Naive thymus-derived CD8-positive, alpha-beta T cell (primary cell): ENCODE results near the gene ZNF587. TPM values are rescaled to one million over a fixed set of nuclear protein-coding genes. Genes with fewer than 3 reads are reported as not detected.
"Not testable (repeated sequence)": the region's sequence is repeated elsewhere in the genome, so short reads cannot be mapped to it uniquely, and the experiment has no call there.

Experiments
- ATAC-seq, 2 donors: fragments of 150-1000 bp; cut with Tn5 transposase in 1 of 2; sonication (Bioruptor Pico), chemical (Tn5 transposase) in 1 of 2; 1 replicate in 1 of 2; 2 replicates in 1 of 2; pipeline ENCODE4 v1.10.0; 2021; ENCODE audit warnings: mild to moderate bottlenecking in 2 of 2, moderate library complexity in 2 of 2
- POLR2A ChIA-PET: fragments of 350-600 bp; sonication (Branson Sonifier 250); formaldehyde crosslinking; loops from one replicate; lab custom pipeline; 2021; ENCODE audit warnings: antibody characterized with exemption; lab: Charles Lee
- DNase-seq, 10 donors: peaks; one replicate each; pipeline versions ENCODE4 v3.0.0 to v3.0.0-alpha.2; 2020 to 2022
- H3K27ac Mint-ChIP-seq, 10 donors: one replicate each; pipeline ENCODE4 v1.8.0; 2020 to 2022; ENCODE audit warnings: mild to moderate bottlenecking in 10 of 10, mixed read lengths in 10 of 10, moderate library complexity in 4 of 10, inconsistent platforms in 1 of 10
- H3K27me3 Mint-ChIP-seq, 5 donors: one replicate each; pipeline ENCODE4 v1.8.0; 2021 to 2022; ENCODE audit warnings: mixed read lengths in 5 of 5
- H3K36me3 Mint-ChIP-seq, 3 donors: one replicate each; pipeline ENCODE4 v1.8.0; 2020 to 2022; ENCODE audit warnings: mixed read lengths in 3 of 3, mild to moderate bottlenecking in 2 of 3, inconsistent platforms in 1 of 3
- H3K4me1 Mint-ChIP-seq, 4 donors: one replicate each; pipeline ENCODE4 v1.8.0; 2021 to 2022; ENCODE audit warnings: mixed read lengths in 4 of 4
- H3K4me3 Mint-ChIP-seq, 10 donors: one replicate each; pipeline ENCODE4 v1.8.0; 2020 to 2022; ENCODE audit warnings: mild to moderate bottlenecking in 10 of 10, mixed read lengths in 10 of 10, moderate library complexity in 6 of 10, inconsistent platforms in 1 of 10
- H3K9me3 Mint-ChIP-seq, 9 donors: one replicate each; pipeline ENCODE4 v1.8.0; 2020 to 2022; ENCODE audit warnings: mixed read lengths in 9 of 9, mild to moderate bottlenecking in 3 of 9, inconsistent platforms in 1 of 9, moderate library complexity in 1 of 9
- polyA plus RNA-seq, 3 donors: library from polyadenylated mRNA; unstranded; fragments of 300-500 nt; fragmentation: Illumina TruSeq; gene quantifications; one replicate each; pipeline ENCODE4 v1.2.3, GENCODE V29; 2021
- total RNA-seq, 8 experiments: library from RNA in 2 of 8; stranded (reverse) in 2 of 8; gene quantifications; one replicate each; pipeline ENCODE4 v1.2.3 and lab custom pipeline; 2021 to 2026

The ZNF587 gene
- total and polyA plus RNA-seq, 5 experiments from 2014 or later, result 1.3 to 69.2 (median 7.4) TPM

DNA sequence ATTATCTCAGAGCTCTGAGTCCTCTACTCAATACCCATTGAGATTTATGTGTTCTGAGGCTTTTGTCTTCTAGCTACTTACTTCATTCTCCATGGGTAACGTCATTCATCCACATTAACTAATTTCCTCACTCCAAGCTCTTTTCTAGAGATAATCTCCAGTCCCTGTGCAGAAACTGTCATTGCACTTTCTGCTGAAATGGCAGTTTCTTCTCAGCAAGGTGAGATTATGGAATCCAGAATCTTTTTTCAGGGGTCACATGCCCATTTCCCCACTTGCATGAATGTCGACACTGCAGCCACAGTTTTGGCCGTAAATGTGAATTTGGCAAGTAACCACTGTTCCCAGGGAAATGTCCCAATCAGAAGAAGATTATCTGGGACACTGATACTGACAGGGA is 12.7 kb downstream of the ZNF587 start:
- H3K4me3 Mint-ChIP-seq, ATAC-seq, H3K4me1 Mint-ChIP-seq, DNase-seq, H3K27me3 Mint-ChIP-seq, H3K27ac Mint-ChIP-seq: not testable (repeated sequence)
- POLR2A ChIA-PET, result interaction anchor here (1.2 kb wide), 1 partner anchor 10 kb away, joined by 5 read pairs; no protein-coding TSS in a partner anchor
- Mint-ChIP-seq H3K36me3 (peaks cover 46 to 87% (median 85%) of the 10 kb centered on the region in 3 donors), H3K9me3 (peaks cover 0 to 92% (median 27%) of the 10 kb centered on the region in 9 donors)

DNA sequence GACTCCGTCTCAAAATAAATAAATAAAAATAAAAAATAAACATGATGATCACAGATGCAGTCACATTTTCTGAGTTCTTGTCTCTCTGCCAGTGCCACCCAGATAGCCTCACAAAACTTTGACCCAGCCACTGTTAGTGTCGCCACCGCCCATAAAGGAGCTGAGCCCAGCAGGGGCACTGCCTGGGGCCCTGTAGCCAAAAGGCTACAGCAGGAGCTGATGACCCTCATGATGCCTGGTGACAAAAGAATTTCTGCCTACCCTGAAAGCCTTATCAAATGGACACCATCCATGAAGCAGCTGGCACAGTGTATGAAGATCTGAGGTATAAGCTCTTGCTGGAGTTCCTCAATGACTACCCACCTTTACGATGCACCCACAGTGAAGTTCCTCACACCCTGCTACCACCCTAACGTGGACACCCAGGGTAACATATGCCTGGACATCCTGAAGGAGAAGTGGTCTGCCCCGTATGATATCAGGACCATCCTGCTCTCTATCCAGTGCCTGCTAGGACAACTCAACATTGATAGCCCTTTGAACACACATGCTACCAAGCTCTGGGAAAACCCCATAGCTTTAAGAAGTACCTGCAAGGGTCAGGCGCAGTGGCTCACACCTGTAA is 18.3 kb downstream of the ZNF587 start:
- Mint-ChIP-seq H3K36me3 (peaks cover 36 to 81% (median 50%) of the 10 kb centered on the region in 3 donors), H3K27ac (peak overlapping the region in 1 of 10 donors; percentile 24), H3K27me3 (no peaks in the 10 kb centered on the region), H3K4me1 (peaks cover 0 to 2% (median 0%) of the 10 kb centered on the region in 4 donors), H3K4me3 (no peak overlapping the region), H3K9me3 (peaks cover 0 to 96% (median 25%) of the 10 kb centered on the region in 9 donors)
- POLR2A ChIA-PET, result interaction anchor here (0.6 to 2.1 kb wide), 4 partner anchors 10 to 69 kb away, joined by 4 to 8 read pairs (median 4); no protein-coding TSS in a partner anchor
- DNase-seq (no peak), ATAC-seq (peak in 1 of 2 donors; percentile 19)

DNA sequence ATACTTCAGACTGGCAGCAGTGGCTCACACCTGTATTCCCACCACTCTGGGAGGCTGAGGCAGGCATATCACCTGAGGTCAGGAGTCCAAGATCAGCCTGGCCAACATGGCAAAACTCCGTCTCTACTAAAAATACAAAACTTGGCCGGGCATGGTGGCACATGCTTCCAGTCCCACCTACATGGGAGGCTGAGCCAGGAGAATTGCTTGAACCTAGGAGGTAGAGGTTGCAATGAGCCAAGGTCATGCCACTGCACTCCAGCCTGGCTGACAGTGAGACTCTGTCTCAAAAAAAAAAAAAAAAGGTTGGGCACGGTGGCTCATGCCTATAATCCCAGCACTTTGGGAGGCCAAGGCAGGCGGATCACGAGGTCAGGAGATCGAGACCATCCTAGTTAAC is 20.0 kb downstream of the ZNF587 start:
- H3K27ac Mint-ChIP-seq, result peak overlapping the region in 1 of 10 donors; percentile 9
- not testable (repeated sequence) for H3K4me1 Mint-ChIP-seq, H3K27me3 Mint-ChIP-seq, ATAC-seq, H3K4me3 Mint-ChIP-seq, DNase-seq
- H3K9me3 Mint-ChIP-seq, result peaks cover 0 to 96% (median 34%) of the 10 kb centered on the region in 9 donors
- peaks cover 40 to 80% (median 50%) of the 10 kb centered on the region in 3 donors for H3K36me3 Mint-ChIP-seq
- POLR2A ChIA-PET, result interaction anchor here (0.5 to 1.9 kb wide), 4 partner anchors 8 to 505 kb away, joined by 3 to 8 read pairs (median 3); no protein-coding TSS in a partner anchor

DNA sequence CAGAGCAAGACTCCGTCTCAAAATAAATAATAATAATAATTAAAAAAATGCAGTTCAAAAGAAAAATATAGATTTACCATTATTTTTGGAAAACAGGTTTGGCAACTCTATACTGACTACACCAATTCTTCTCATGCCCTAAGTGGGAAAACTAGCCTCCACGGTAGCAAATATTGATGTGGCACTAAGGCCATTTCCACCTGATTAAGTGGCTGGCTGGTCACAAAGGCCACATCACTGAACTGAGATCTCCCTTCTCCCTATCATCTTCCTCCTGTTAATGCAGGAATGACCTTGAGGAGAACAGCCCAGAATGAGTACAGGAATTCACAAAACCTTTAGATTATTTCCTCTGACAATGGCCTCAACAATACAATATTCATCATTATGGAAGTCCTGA is 20.6 kb downstream of the ZNF587 start:
- Mint-ChIP-seq H3K9me3 (peaks cover 0 to 94% (median 29%) of the 10 kb centered on the region in 9 donors), H3K36me3 (peaks cover 35 to 78% (median 50%) of the 10 kb centered on the region in 3 donors), H3K4me3 (no peak overlapping the region), H3K27me3 (no peaks in the 10 kb centered on the region), H3K27ac (no peak overlapping the region), H3K4me1 (peaks cover 0 to 2% (median 0%) of the 10 kb centered on the region in 4 donors)
- ATAC-seq, result no peak
- POLR2A ChIA-PET, result interaction anchor here (0.7 kb wide), 1 partner anchor 15 kb away, joined by 3 read pairs; no protein-coding TSS in a partner anchor
- no peak for DNase-seq

DNA sequence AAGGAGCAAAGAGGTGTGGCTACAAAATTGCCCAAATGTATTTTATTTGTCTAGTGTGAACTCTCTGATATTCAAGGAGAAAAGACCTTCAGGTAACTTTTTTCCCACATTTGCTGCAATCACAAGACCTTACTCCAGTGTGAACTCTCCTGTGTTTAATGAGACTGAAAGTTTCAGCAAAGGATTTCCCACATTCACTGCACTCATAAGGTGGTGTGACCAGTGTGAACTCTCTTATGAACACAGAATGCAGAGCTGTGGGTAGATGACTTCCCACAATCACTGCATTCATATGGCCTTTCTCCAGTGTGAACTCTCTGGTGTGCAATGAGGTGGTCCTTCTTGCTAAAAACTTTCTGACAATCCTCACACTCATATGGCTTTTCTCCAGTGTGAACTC is 22.8 kb downstream of the ZNF587 start:
- DNase-seq (no peak), ATAC-seq (no peak)
- Mint-ChIP-seq H3K36me3 (peaks cover 39 to 80% (median 53%) of the 10 kb centered on the region in 3 donors), H3K9me3 (peaks cover 0 to 94% (median 36%) of the 10 kb centered on the region in 9 donors), H3K27ac (no peak overlapping the region), H3K27me3 (no peaks in the 10 kb centered on the region), H3K4me3 (no peak overlapping the region), H3K4me1 (peaks cover 0 to 3% (median 2%) of the 10 kb centered on the region in 4 donors)
- POLR2A ChIA-PET, result no interaction called here

DNA sequence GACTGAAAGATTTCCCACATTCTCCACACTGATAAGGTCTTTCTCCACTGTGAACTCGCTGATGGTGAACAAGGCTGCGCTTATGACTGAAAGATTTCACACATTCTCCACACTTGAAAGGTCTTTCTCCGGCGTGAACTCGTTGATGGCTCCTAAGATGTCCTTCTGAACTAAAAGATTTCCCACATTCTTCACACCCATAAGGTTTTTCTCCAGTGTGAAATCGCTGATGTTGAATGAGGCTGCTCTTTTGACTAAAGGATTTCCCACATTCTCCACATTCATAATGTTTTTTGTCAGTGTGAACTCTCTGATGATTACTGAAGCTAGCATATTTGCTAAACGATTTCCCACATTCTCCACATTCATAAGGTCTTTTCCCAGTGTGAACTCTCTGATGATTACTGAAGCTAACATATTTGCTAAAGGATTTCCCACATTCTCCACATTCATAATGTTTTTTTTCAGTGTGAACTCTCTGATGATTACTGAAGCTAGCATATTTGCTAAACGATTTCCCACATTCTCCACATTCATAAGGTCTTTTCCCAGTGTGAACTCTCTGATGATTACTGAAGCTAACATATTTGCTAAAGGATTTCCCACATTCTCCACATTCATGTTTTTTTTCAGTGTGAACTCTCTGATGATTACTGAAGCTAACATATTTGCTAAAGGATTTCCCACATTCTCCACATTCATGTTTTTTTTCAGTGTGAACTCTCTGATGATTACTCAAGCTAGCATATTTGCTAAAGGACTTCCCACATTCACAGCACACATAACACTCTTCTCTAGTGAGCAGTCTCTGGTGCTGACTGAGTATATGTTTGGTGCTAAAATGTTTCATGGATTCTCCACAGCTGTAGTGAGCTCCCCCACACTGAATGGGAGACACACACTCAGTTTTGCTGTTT is 24.5 kb downstream of the ZNF587 start:
- POLR2A ChIA-PET, result interaction anchor here (0.6 to 0.9 kb wide), 2 partner anchors 128 to 179 kb away, joined by 3 read pairs; no protein-coding TSS in a partner anchor
- not testable (repeated sequence) for H3K4me1 Mint-ChIP-seq, H3K4me3 Mint-ChIP-seq, H3K27me3 Mint-ChIP-seq, ATAC-seq, DNase-seq
- H3K9me3 Mint-ChIP-seq, result peaks cover 0 to 93% (median 36%) of the 10 kb centered on the region in 9 donors
- H3K27ac Mint-ChIP-seq, result peak overlapping the region in 1 of 10 donors; percentile 15
- peaks cover 39 to 85% (median 56%) of the 10 kb centered on the region in 3 donors for H3K36me3 Mint-ChIP-seq

DNA sequence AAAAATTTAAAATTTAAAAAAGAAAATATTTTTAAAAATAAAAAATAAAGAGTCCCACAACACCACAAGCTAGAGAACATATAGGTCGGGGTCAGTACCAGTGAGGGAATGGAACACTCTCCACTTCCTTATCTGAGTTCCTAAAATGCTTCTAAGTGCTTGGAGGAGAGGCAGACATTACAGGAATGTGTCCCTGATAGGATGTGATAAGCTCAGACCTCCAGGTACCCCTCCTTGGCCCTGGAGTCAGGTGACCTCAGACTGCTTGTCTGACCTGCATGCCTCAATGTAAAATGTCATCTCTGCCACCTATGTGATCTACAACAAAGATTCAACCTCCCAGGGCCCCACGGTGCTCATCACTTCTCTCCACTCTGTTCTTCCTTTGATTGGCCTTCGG is 36.4 kb downstream of the ZNF587 start:
- Mint-ChIP-seq H3K4me3 (peak overlapping the region in 6 of 10 donors; percentile 10 to 48 (median 38)), H3K4me1 (peaks cover 17 to 41% (median 27%) of the 10 kb centered on the region in 4 donors), H3K9me3 (peaks cover 0 to 82% (median 36%) of the 10 kb centered on the region in 9 donors), H3K27ac (no peak overlapping the region), H3K27me3 (no peaks in the 10 kb centered on the region), H3K36me3 (peaks cover 47 to 72% (median 55%) of the 10 kb centered on the region in 3 donors)
- POLR2A ChIA-PET, result interaction anchor here (1.7 kb wide), 1 partner anchor 18 kb away, joined by 5 read pairs; no protein-coding TSS in a partner anchor
- DNase-seq (no peak), ATAC-seq (no peak)

DNA sequence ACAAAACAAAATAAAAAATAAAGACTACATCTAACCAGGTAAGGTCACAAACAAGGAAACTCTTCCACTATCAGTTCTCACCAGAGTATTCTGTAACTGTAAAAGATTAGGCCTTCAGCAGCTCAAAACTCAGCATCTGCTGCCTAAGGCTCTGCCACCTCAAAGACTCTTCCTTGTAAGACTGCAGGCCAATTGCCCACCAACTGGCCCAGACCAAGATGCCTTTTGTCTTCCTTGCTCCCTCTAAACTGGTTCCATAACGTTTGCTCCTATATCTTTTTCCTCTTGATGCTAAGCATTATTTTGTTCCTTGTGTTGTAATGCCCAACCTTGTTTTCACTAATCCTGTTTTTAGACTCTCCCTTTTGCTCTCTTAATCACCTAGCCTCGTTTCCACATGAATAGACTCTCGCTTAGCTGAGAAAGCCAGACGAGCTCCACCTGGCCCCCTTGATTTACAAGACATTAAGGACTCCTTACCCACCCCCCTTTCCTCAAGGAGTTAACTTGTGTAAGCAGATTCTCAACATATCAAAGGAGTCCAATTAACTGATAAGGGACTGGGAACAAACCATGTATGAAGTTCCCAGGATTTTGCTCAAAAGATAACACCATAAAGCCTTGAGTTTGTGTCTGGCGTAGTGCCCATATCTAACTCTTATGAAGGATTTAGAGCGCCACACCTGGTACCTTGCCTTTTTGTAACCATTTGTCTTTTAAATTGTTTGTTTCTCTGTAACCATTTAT is 37.7 kb downstream of the ZNF587 start:
- no peaks in the 10 kb centered on the region for H3K27me3 Mint-ChIP-seq
- POLR2A ChIA-PET, result interaction anchor here (1.3 to 1.9 kb wide), 5 partner anchors 19 to 116 kb away, joined by 4 to 7 read pairs (median 5); partner anchors contain the start of genes ZNF417, ZNF587 and ZNF606

DNA sequence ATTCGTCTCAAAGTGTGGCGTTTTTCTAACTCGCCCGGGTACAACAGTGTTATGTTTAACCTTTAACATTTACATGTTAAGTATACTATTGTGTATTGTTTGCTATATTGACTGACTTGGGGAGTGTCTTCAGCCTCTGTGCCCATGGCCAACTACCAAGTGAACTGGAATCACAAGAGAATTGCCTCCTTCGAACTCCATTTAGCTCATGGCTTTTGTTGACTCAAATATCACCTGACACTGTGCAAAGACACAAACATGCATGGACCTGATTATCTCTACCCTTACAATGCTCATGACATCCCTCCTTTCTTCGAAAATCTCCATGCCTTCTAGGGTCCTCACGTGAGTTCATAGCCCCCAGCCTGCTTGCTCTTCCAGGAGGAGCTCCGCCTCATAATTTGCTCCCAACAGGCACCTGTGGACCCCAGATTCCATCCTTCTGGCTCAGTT is 38.5 kb downstream of the ZNF587 start:
- Mint-ChIP-seq H3K4me3 (peak overlapping the region; percentile 85 to 96 (median 92)), H3K9me3 (peaks cover 0 to 87% (median 36%) of the 10 kb centered on the region in 9 donors), H3K36me3 (peaks cover 43 to 72% (median 49%) of the 10 kb centered on the region in 3 donors), H3K27ac (peak overlapping the region; percentile 74 to 97 (median 92)), H3K4me1 (peaks cover 17 to 38% (median 27%) of the 10 kb centered on the region in 4 donors), H3K27me3 (no peaks in the 10 kb centered on the region)
- ATAC-seq (peak in 1 of 2 donors; percentile 1), DNase-seq (no peak)
- POLR2A ChIA-PET, result interaction anchor here (0.6 to 1.9 kb wide), 8 partner anchors 29 to 479 kb away, joined by 3 to 7 read pairs (median 4); partner anchors contain the start of genes ZNF417, ZNF586, ZNF587 and ZNF606

More for the DNA sequence above, 37.7 kb downstream of the ZNF587 start:
- Mint-ChIP-seq H3K9me3 (peaks cover 0 to 88% (median 36%) of the 10 kb centered on the region in 9 donors), H3K36me3 (peaks cover 47 to 78% (median 55%) of the 10 kb centered on the region in 3 donors), H3K4me1 (peaks cover 17 to 41% (median 27%) of the 10 kb centered on the region in 4 donors), H3K4me3 (peak overlapping the region; percentile 85 to 96 (median 92)), H3K27ac (peak overlapping the region in 7 of 10 donors; percentile 17 to 93 (median 84))
- DNase-seq, result no peak
- ATAC-seq, result no peak

DNA sequence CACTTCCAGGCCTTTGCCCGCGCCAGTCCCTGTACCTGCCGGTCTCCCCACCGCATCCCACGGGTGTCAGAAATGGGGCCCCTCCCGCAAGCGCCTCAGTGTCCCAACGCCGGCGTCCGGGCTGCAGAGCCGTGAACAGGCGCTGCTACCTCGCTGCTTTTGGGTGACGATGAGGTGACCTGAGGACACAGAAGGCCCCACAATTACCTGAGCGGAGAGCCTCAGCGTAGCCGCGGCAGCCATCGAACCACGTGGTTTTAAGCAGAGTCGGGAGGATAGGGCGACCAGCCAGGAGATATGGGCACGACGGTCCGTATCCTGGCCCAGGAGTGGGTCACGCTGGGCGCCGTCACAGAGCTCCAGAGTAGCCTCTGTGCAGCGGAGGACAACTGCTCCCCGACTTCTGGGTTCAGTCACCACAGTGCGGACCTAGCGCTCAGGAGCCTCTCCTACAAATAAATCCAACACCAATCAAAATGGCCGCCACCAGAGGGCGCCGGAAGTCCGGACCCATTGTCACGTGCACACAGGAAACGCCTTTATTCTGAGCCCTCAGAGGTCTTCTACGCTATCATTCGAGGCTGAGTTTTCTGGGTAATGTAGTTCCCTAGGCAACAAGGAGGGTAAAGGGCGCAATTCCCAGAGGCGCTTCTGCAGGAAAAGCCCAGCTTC is 39.0 kb downstream of the ZNF587 start, which contains the start of gene ZNF814:
Gene ZNF814 (minus strand): TSS at position 478 of the 672 bp plus-strand sequence. CDS start 235 bp downstream, at position 243.
- ATAC-seq, result peak; percentile 94 to 95
- POLR2A ChIA-PET, result interaction anchor here (0.6 to 1.9 kb wide), 8 partner anchors 28 to 479 kb away, joined by 3 to 7 read pairs (median 4); partner anchors contain the start of genes ZNF417, ZNF586, ZNF587 and ZNF606
- Mint-ChIP-seq H3K36me3 (peaks cover 43 to 67% (median 44%) of the 10 kb centered on the region in 3 donors), H3K4me1 (peaks cover 17 to 38% (median 27%) of the 10 kb centered on the region in 4 donors), H3K27ac (peak within 1 kb of the TSS; percentile 74 to 97 (median 92)), H3K27me3 (no peaks in the 10 kb centered on the region), H3K4me3 (peak within 1 kb of the TSS; percentile 85 to 96 (median 92)), H3K9me3 (peaks cover 0 to 81% (median 36%) of the 10 kb centered on the region in 9 donors)
- DNase-seq, result peak; percentile 60 to 94 (median 80)
